Panc1 (cell line): ENCODE measurements around the gene TULP4. TPM values are rescaled to one million over a fixed set of nuclear protein-coding genes. Genes with fewer than 3 reads are reported as not detected.
A peak's percentile ranks its signal among the peaks of the same experiment; 100 is the strongest.

Experiments
- ATAC-seq: fragments of 200-7000 bp; cut with Tn5 transposase; 2 replicates; pipeline ENCODE4 v1.9.1; 2020; ENCODE audit warnings: mild to moderate bottlenecking, moderate library complexity
- BruUV-seq: library from RNA; stranded (reverse); fragments of 400-500 nt; replicated peaks from 2 replicates; lab custom pipeline; 2021; lab: Mats Ljungman, UMichigan
- CTCF ChIA-PET: fragments of 300-600 bp; sonication (Branson Sonifier 250); formaldehyde crosslinking; loops from one replicate; lab custom pipeline; 2022; ENCODE audit warnings: antibody characterized with exemption; lab: Charles Lee
- POLR2A ChIA-PET: fragments of 300-600 bp; sonication (Branson Sonifier 250); formaldehyde crosslinking; loops from one replicate; lab custom pipeline; 2022; ENCODE audit warnings: antibody characterized with exemption; lab: Charles Lee
- DNase-seq: peaks from one replicate; pipeline ENCODE4 v3.0.0-alpha.2; 2010; ENCODE audit warnings: low read depth, low spot score
- H3K27ac ChIP-seq: 2 replicates; pipeline ENCODE4 v1.5.1; 2011; ENCODE audit warnings: mild to moderate bottlenecking, low read length, inconsistent platforms
- H3K27me3 ChIP-seq: fragments of 200-500 bp; sonication (Bioruptor generic); 2 replicates; pipeline ENCODE4 v1.6.0; 2014; ENCODE audit warnings: low read length, inconsistent platforms; ENCODE audit not compliant: control insufficient read depth, insufficient read depth
- H3K36me3 ChIP-seq: fragments of 200-500 bp; sonication (Bioruptor generic); 2 replicates; pipeline ENCODE4 v1.5.1; 2014; ENCODE audit warnings: inconsistent platforms, mild to moderate bottlenecking, low read length, moderate library complexity; ENCODE audit not compliant: control insufficient read depth, insufficient read depth
- H3K4me1 ChIP-seq: 2 replicates; pipeline ENCODE4 v1.5.1; 2011; ENCODE audit warnings: inconsistent platforms, mild to moderate bottlenecking, low read length, moderate library complexity; ENCODE audit not compliant: control insufficient read depth, insufficient read depth
- H3K4me3 ChIP-seq, 2 experiments: 2 replicates each; pipeline ENCODE4 v1.5.1; 2011 to 2012; ENCODE audit warnings: low read depth in 2 of 2, low read length in 2 of 2, mild to moderate bottlenecking in 2 of 2, inconsistent platforms in 1 of 2, moderate library complexity in 1 of 2
- H3K9me3 ChIP-seq: fragments of 200-500 bp; sonication (Bioruptor generic); 2 replicates; pipeline ENCODE4 v1.5.1; 2014; ENCODE audit warnings: low read depth, mild to moderate bottlenecking, inconsistent platforms, low read length, moderate library complexity; ENCODE audit not compliant: control insufficient read depth, insufficient read depth
- CTCF ChIP-seq: fragments of 450-650 bp; IDR thresholded peaks from 2 replicates; pipeline ENCODE4 v1.5.1; 2017; ENCODE audit warnings: mild to moderate bottlenecking
- POLR2AphosphoS5 ChIP-seq: IDR thresholded peaks from 2 replicates; pipeline ENCODE4 v1.6.1; 2012; ENCODE audit warnings: mild to moderate bottlenecking, low read depth, low read length, moderate library complexity
- REST ChIP-seq, 2 experiments: IDR thresholded peaks; 2 replicates each; pipeline ENCODE4 v1.6.1; 2011 to 2012; ENCODE audit warnings: low read depth in 2 of 2, control low read depth in 1 of 2, low read length in 1 of 2, mild to moderate bottlenecking in 1 of 2, moderate library complexity in 1 of 2; ENCODE audit not compliant: insufficient read depth in 1 of 2
- SIN3A ChIP-seq: IDR thresholded peaks from 2 replicates; pipeline ENCODE4 v1.6.1; 2012; ENCODE audit warnings: low read depth, mild to moderate bottlenecking, low read length, moderate library complexity, borderline replicate concordance; ENCODE audit not compliant: insufficient read depth
- TCF7L2 ChIP-seq: IDR thresholded peaks from 2 replicates; pipeline ENCODE4 v1.6.1; 2011; ENCODE audit warnings: mild to moderate bottlenecking, low read depth, low read length, inconsistent platforms
- in situ Hi-C: cut with HindIII; loops from 2 replicates; pipeline ENCODE4 v1.10.0; 2016; ENCODE audit warnings: low sequenced_read_pairs, low pct_unique_long_range_greater_than_20kb
- intact Hi-C: fragments of 100-400 bp; cut with micrococcal nuclease; formaldehyde crosslinking; loops from one replicate; pipeline ENCODE4 v1.10.0; 2022; ENCODE audit not compliant: unreplicated experiment
- total RNA-seq: library from RNA; stranded (reverse); gene quantifications from one replicate; pipeline ENCODE4 v1.2.1, GENCODE V29; 2021; ENCODE audit not compliant: unreplicated experiment

TULP4 gene
- total RNA-seq, 1 experiment from 2014 or later: 105 TPM

GRCh38 chr6:158506601-158507000 lies 194.3 kb downstream of the TULP4 start:
- TF ChIP-seq CTCF (peak; percentile 51; the same call in 1 of the 2 replicates), SIN3A (no peak)
- no TSS peak for BruUV-seq
- in situ Hi-C loops: no loop called here
- ChIA-PET POLR2A (no interaction called here), CTCF (no interaction called here)
- intact Hi-C loops: no loop called here
- no peaks in the 10 kb centered on the region for H3K9me3 ChIP-seq
- no peak overlapping the region for H3K4me3 ChIP-seq
- no peaks in the 10 kb centered on the region; the same call in 1 of the 2 replicates for H3K36me3 ChIP-seq
- H3K27ac ChIP-seq: no peak overlapping the region
- no peaks in the 10 kb centered on the region for H3K4me1 ChIP-seq
- H3K27me3 ChIP-seq: no peaks in the 10 kb centered on the region
- ATAC-seq (peak; percentile 59; the same call in 1 of the 2 replicates), DNase-seq (no peak)

GRCh38 chr6:158507174-158507573 lies 194.9 kb downstream of the TULP4 start:
- ATAC-seq: no peak
- no peaks in the 10 kb centered on the region; the same call in 1 of the 2 replicates for H3K36me3 ChIP-seq
- no peak for TF ChIP-seq REST (IDR thresholded peaks at IDR 0.05; ENCODE audit: insufficient read depth in 1 of 2, low read depth in 2 of 2, low read length in 1 of 2)
- no peak for TF ChIP-seq CTCF
- TF ChIP-seq SIN3A: no peak
- no peak for TF ChIP-seq TCF7L2
- TF ChIP-seq POLR2AphosphoS5: no peak
- no peak for DNase-seq
- CTCF ChIA-PET: no interaction called here
- in situ Hi-C loops (no loop called here), intact Hi-C loops (no loop called here)
- H3K27me3 ChIP-seq: no peaks in the 10 kb centered on the region
- H3K4me1 ChIP-seq: no peaks in the 10 kb centered on the region
- H3K9me3 ChIP-seq: no peaks in the 10 kb centered on the region
- BruUV-seq: no TSS peak
- H3K27ac ChIP-seq: no peak overlapping the region
- no peak overlapping the region for H3K4me3 ChIP-seq
- POLR2A ChIA-PET: no interaction called here
